Umbilical cord (tissue), 1 donor: ENCODE data around the gene SEMG2. TPM values are rescaled to one million over a fixed set of nuclear protein-coding genes. Genes with fewer than 3 reads are reported as not detected.

Experiments
- total RNA-seq: library from RNA; depleted of rRNA; stranded (reverse); fragments of >200 nt; gene quantifications from one replicate; pipeline ENCODE4 v1.2.3, GENCODE V29; 2014; ENCODE audit warnings: low replicate concordance; ENCODE audit not compliant: insufficient read depth

The SEMG2 gene
- total RNA-seq, 1 donor from 2014 or later, result 0.48 TPM

Other genes starting within 250 kb of the SEMG2 start
- 2.4 TPM for gene KCNS1, start 120.2 kb upstream of the SEMG2 start, total RNA-seq
- gene WFDC5, start 106.2 kb upstream of the SEMG2 start, total RNA-seq, result 1.2 TPM
- gene WFDC12, start 96.9 kb upstream of the SEMG2 start, total RNA-seq, result not detected
- gene PI3, start 46.5 kb upstream of the SEMG2 start, total RNA-seq, result not detected
- gene SEMG1, start 14.3 kb upstream of the SEMG2 start, total RNA-seq, result 6.0 TPM
- 2.4 TPM for gene SLPI, start 33.2 kb downstream of the SEMG2 start, total RNA-seq
- gene RBPJL, start 85.5 kb downstream of the SEMG2 start, total RNA-seq, result not detected
- not detected for gene MATN4, start 86.9 kb downstream of the SEMG2 start, total RNA-seq
- gene SDC4, start 127.1 kb downstream of the SEMG2 start, total RNA-seq, result 28.9 TPM
- 25.8 TPM for gene SYS1, start 141.8 kb downstream of the SEMG2 start, total RNA-seq
- 32.0 TPM for gene TP53TG5, start 157.0 kb downstream of the SEMG2 start, total RNA-seq
- gene DBNDD2, start 186.9 kb downstream of the SEMG2 start, total RNA-seq, result 11.8 TPM
- gene PIGT, start 194.8 kb downstream of the SEMG2 start, total RNA-seq, result 36.6 TPM
- 9.9 TPM for gene WFDC2, start 248.4 kb downstream of the SEMG2 start, total RNA-seq